C1 segment of cervical spinal cord (tissue), 14 donors: ENCODE data around the gene PCED1B.

Source experiments
- DNase-seq, 14 donors: peaks; one replicate each; lab custom pipeline; 2025; lab: John Stamatoyannopoulos, UW

Gene PCED1B

GRCh38 chr12:47067771-47068431 is 11.5 kb upstream of the PCED1B start:
- DNase-seq, result no peak

GRCh38 chr12:47068539-47068938 is 10.9 kb upstream of the PCED1B start:
- no peak for DNase-seq

- DNase-seq, result no peak
Observed at GRCh38 chr12:47070310-47070709, 9.1 kb upstream of the PCED1B start.

GRCh38 chr12:47071241-47071852 is 8.1 kb upstream of the PCED1B start:
- no peak for DNase-seq

GRCh38 chr12:47073951-47074350 is 5.5 kb upstream of the PCED1B start:
- DNase-seq, result no peak

- no peak for DNase-seq
Observed at GRCh38 chr12:47074757-47075156, 4.7 kb upstream of the PCED1B start.

GRCh38 chr12:47075192-47076084 is 4.0 kb upstream of the PCED1B start:
- DNase-seq, result no peak

GRCh38 chr12:47077206-47078085 is 2.0 kb upstream of the PCED1B start:
- DNase-seq, result no peak

GRCh38 chr12:47078086-47078395 is 1.4 kb upstream of the PCED1B start:
- DNase-seq, result no peak

GRCh38 chr12:47078733-47079467 is 521 bp upstream of the PCED1B start:
- peak in 2 of 14 donors; percentile 6 to 8 for DNase-seq

GRCh38 chr12:47079981-47080724 is 732 bp downstream of the PCED1B start:
- DNase-seq, result peak in 9 of 14 donors; percentile 15 to 70 (median 46)

GRCh38 chr12:47080725-47081502 is 1.5 kb downstream of the PCED1B start:
- peak in 5 of 14 donors; percentile 8 to 41 (median 16) for DNase-seq

GRCh38 chr12:47082283-47082682 is 2.9 kb downstream of the PCED1B start:
- DNase-seq, result no peak

GRCh38 chr12:47082796-47083621 is 3.6 kb downstream of the PCED1B start:
- DNase-seq, result no peak

GRCh38 chr12:47084172-47084571 is 4.8 kb downstream of the PCED1B start:
- DNase-seq, result no peak

GRCh38 chr12:47085815-47086252 is 6.4 kb downstream of the PCED1B start:
- no peak for DNase-seq

- DNase-seq, result no peak
Observed at GRCh38 chr12:47087088-47087688, 7.8 kb downstream of the PCED1B start.
